Measurements from ENCODE around the gene ZNF836. TPM values are rescaled to one million over a fixed set of nuclear protein-coding genes. Genes with fewer than 3 reads are reported as not detected.

ZNF836 gene
- 9.4 and 13.1 TPM in 2 replicates for total RNA-seq
- polyA plus RNA-seq, result 7.3 and 10.8 TPM in 2 replicates

- H3K4me1 ChIP-seq (ENCODE audit: low read depth), result no peaks in the 10 kb centered on the region
- H3K36me3 ChIP-seq, result peaks cover 4% of the 10 kb centered on the region
- peak within 1 kb of the TSS; percentile 60 for H3K4me3 ChIP-seq
- no peaks in the 10 kb centered on the region for H3K9me3 ChIP-seq (ENCODE audit: low read depth)
- TF ChIP-seq, protein P1, sequence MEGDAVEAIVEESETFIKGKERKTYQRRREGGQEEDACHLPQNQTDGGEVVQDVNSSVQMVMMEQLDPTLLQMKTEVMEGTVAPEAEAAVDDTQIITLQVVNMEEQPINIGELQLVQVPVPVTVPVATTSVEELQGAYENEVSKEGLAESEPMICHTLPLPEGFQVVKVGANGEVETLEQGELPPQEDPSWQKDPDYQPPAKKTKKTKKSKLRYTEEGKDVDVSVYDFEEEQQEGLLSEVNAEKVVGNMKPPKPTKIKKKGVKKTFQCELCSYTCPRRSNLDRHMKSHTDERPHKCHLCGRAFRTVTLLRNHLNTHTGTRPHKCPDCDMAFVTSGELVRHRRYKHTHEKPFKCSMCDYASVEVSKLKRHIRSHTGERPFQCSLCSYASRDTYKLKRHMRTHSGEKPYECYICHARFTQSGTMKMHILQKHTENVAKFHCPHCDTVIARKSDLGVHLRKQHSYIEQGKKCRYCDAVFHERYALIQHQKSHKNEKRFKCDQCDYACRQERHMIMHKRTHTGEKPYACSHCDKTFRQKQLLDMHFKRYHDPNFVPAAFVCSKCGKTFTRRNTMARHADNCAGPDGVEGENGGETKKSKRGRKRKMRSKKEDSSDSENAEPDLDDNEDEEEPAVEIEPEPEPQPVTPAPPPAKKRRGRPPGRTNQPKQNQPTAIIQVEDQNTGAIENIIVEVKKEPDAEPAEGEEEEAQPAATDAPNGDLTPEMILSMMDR (IDR thresholded peaks at IDR 0.05; ENCODE audit: low read depth, low read length), result no peak
- DNase-seq (ENCODE audit: low read depth in 1 of 2, low spot score in 1 of 2), result peak; percentile 81 to 87
- peak within 1 kb of the TSS; percentile 13 for H3K27ac ChIP-seq
- no peaks in the 10 kb centered on the region for H3K27me3 ChIP-seq
Measured at GRCh38 chr19:52171321-52172169, at the start of gene ZNF836. TSS of gene ZNF836 (minus strand) at chr19:52171621. CDS start at chr19:52168072, 3,549 bp downstream.

- H3K36me3 ChIP-seq, result peaks cover 91% of the 10 kb centered on the region
- no peaks in the 10 kb centered on the region for H3K4me1 ChIP-seq (ENCODE audit: low read depth)
- no peaks in the 10 kb centered on the region for H3K9me3 ChIP-seq (ENCODE audit: low read depth)
- H3K27me3 ChIP-seq, result no peaks in the 10 kb centered on the region
- no peak for DNase-seq (ENCODE audit: low read depth in 1 of 2, low spot score in 1 of 2)
- TF ChIP-seq, protein P1 (IDR thresholded peaks at IDR 0.05; ENCODE audit: low read depth, low read length), result no peak
- no peak overlapping the region for H3K27ac ChIP-seq
- H3K4me3 ChIP-seq, result no peak overlapping the region
Measured at GRCh38 chr19:52221031-52221430, 49.6 kb upstream of the ZNF836 start.

GRCh38 chr19:52219611-52220010, 48.2 kb upstream of the ZNF836 start:
- Histone ChIP-seq H3K9me3 (ENCODE audit: low read depth) (no peaks in the 10 kb centered on the region), H3K4me1 (ENCODE audit: low read depth) (no peaks in the 10 kb centered on the region), H3K36me3 (peaks cover 94% of the 10 kb centered on the region), H3K4me3 (no peak overlapping the region), H3K27ac (no peak overlapping the region), H3K27me3 (no peaks in the 10 kb centered on the region)
- DNase-seq (ENCODE audit: low read depth in 1 of 2, low spot score in 1 of 2), result no peak
- TF ChIP-seq, protein P1 (IDR thresholded peaks at IDR 0.05; ENCODE audit: low read depth, low read length), result no peak

- Histone ChIP-seq H3K4me3 (no peak overlapping the region), H3K27ac (no peak overlapping the region), H3K9me3 (ENCODE audit: low read depth) (no peaks in the 10 kb centered on the region), H3K36me3 (peaks cover 96% of the 10 kb centered on the region), H3K27me3 (no peaks in the 10 kb centered on the region), H3K4me1 (ENCODE audit: low read depth) (no peaks in the 10 kb centered on the region)
- TF ChIP-seq, protein P1 (IDR thresholded peaks at IDR 0.05; ENCODE audit: low read depth, low read length), result no peak
- no peak for DNase-seq (ENCODE audit: low read depth in 1 of 2, low spot score in 1 of 2)
Measured at GRCh38 chr19:52217576-52217975, 46.2 kb upstream of the ZNF836 start.

DNA sequence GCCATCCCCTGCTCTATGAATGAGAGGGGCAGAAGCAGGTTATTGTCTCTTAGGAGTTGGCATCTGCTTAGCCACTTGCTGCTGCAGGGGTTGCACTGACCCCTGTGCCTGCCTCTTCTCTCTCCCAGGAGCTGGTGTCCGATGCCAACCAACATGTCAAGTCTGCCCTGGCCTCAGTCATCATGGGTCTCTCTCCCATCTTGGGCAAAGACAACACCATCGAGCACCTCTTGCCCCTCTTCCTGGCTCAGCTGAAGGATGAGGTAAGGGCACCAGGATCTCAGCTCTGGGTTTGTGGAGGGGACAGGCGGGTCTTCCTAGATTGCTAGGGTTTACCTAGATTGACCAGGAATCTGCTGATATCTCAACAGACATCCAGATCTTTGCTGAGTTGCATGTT, 45.0 kb upstream of the ZNF836 start:
- no peak for DNase-seq (ENCODE audit: low read depth in 1 of 2, low spot score in 1 of 2)

More for the DNA sequence above, 45.0 kb upstream of the ZNF836 start:
- Histone ChIP-seq H3K4me3 (no peak overlapping the region), H3K4me1 (ENCODE audit: low read depth) (no peaks in the 10 kb centered on the region), H3K36me3 (peaks cover 96% of the 10 kb centered on the region), H3K27ac (no peak overlapping the region), H3K27me3 (no peaks in the 10 kb centered on the region), H3K9me3 (ENCODE audit: low read depth) (no peaks in the 10 kb centered on the region)
- TF ChIP-seq, protein P1 (IDR thresholded peaks at IDR 0.05; ENCODE audit: low read depth, low read length), result no peak
